H1 (cell line): ENCODE data around the gene RUBCN. TPM values are rescaled to one million over a fixed set of nuclear protein-coding genes. Genes with fewer than 3 reads are reported as not detected.

Source experiments
- CTCF ChIA-PET: fragments of 300-600 bp; sonication (Branson Sonifier 250); formaldehyde crosslinking; loops from one replicate; lab custom pipeline; 2021; ENCODE audit not compliant: partially characterized antibody; lab: Charles Lee
- POLR2A ChIA-PET: fragments of 300-600 bp; sonication (Branson Sonifier 250); formaldehyde crosslinking; loops from one replicate; lab custom pipeline; 2021; ENCODE audit warnings: inconsistent platforms; ENCODE audit not compliant: partially characterized antibody; lab: Charles Lee
- DNase-seq, 2 experiments: peaks; one replicate each; pipeline versions ENCODE4 v3.0.0 to v3.0.0-alpha.2; 2010 to 2022; ENCODE audit warnings: low spot score in 2 of 2, low read depth in 1 of 2, mixed read lengths in 1 of 2
- FAIRE-seq: peaks from 2 replicates; lab custom pipeline; 2011; peaks lifted over from hg19 to GRCh38; lab: Jason Lieb, UNC
- H2AFZ ChIP-seq: 2 replicates; pipeline ENCODE4 v1.8.1; 2012; ENCODE audit warnings: low read length, inconsistent platforms
- H2AK5ac ChIP-seq: 2 replicates; pipeline ENCODE4 v1.6.1; 2013; ENCODE audit warnings: low read depth, low read length
- H2BK120ac ChIP-seq: replicated peaks from 2 replicates; pipeline ENCODE3; 2013; ENCODE audit warnings: low read depth, low read length, inconsistent platforms
- H2BK12ac ChIP-seq: 2 replicates; pipeline ENCODE4 v1.6.1; 2013; ENCODE audit warnings: low read depth, low read length
- H2BK15ac ChIP-seq: 2 replicates; pipeline ENCODE4 v1.6.1; 2013; ENCODE audit warnings: low read length
- H2BK20ac ChIP-seq: 2 replicates; pipeline ENCODE4 v1.6.1; 2013; ENCODE audit warnings: low read length
- H2BK5ac ChIP-seq: 2 replicates; pipeline ENCODE4 v1.6.1; 2013; ENCODE audit warnings: low read depth, low read length
- H3K14ac ChIP-seq: 2 replicates; pipeline ENCODE4 v1.6.1; 2013; ENCODE audit warnings: inconsistent platforms; ENCODE audit not compliant: insufficient read length
- H3K18ac ChIP-seq: 2 replicates; pipeline ENCODE4 v1.6.1; 2013; ENCODE audit warnings: low read length; ENCODE audit errors: extremely low read depth
- H3K23ac ChIP-seq: 2 replicates; pipeline ENCODE4 v1.6.1; 2013; ENCODE audit warnings: inconsistent platforms; ENCODE audit not compliant: insufficient read length
- H3K23me2 ChIP-seq: 2 replicates; pipeline ENCODE4 v1.6.1; 2013; ENCODE audit warnings: low read depth, low read length
- H3K27ac ChIP-seq: 2 replicates; pipeline ENCODE4 v1.6.1; 2011; ENCODE audit warnings: low read depth, low read length, inconsistent platforms
- H3K27me3 ChIP-seq, 4 experiments: replicated peaks in 1 of 4; 1 replicate in 1 of 4; 2 replicates in 3 of 4; pipeline versions ENCODE4 v1.6.1 to v1.8.1; 2011 to 2013; ENCODE audit warnings: low read length in 3 of 4, mild to moderate bottlenecking in 3 of 4, inconsistent platforms in 2 of 4, mixed read lengths in 2 of 4, moderate library complexity in 1 of 4; ENCODE audit not compliant: control insufficient read depth in 3 of 4, insufficient read depth in 3 of 4; ENCODE audit errors: extremely low read depth in 1 of 4
- H3K36me3 ChIP-seq, 4 experiments: 2 replicates each; pipeline versions ENCODE4 v1.6.1 to v1.8.1; 2011 to 2013; ENCODE audit warnings: mild to moderate bottlenecking in 4 of 4, low read length in 3 of 4, moderate library complexity in 2 of 4, control low read depth in 1 of 4, inconsistent platforms in 1 of 4; ENCODE audit not compliant: insufficient read depth in 4 of 4, control insufficient read depth in 2 of 4
- H3K4ac ChIP-seq: replicated peaks from 2 replicates; pipeline ENCODE3; 2013; ENCODE audit warnings: low read length, low read depth, mixed read lengths, inconsistent platforms; ENCODE audit not compliant: insufficient read length
- H3K4me1 ChIP-seq, 4 experiments: replicated peaks in 1 of 4; 1 replicate in 1 of 4; 2 replicates in 3 of 4; pipeline versions ENCODE4 v1.6.1 to v1.8.1; 2011 to 2013; ENCODE audit warnings: low read length in 3 of 4, inconsistent platforms in 2 of 4, mixed read lengths in 1 of 4; ENCODE audit not compliant: insufficient read depth in 4 of 4, control insufficient read depth in 3 of 4
- H3K4me2 ChIP-seq, 2 experiments: 2 replicates each; pipeline versions ENCODE4 v1.6.1 to v1.8.1; 2011 to 2013; ENCODE audit warnings: low read depth in 2 of 2, low read length in 2 of 2, control low read depth in 1 of 2, inconsistent platforms in 1 of 2, mild to moderate bottlenecking in 1 of 2; ENCODE audit not compliant: insufficient read depth in 1 of 2
- H3K4me3 ChIP-seq, 4 experiments: fragments of 200-600, 300-600 bp in 1 of 4; sonication (generic), shearing (Covaris generic), sonication (Bioruptor Twin) in 1 of 4; 2 replicates each; pipeline versions ENCODE4 v1.5.1 to v1.8.1; 2011 to 2016; ENCODE audit warnings: low read length in 4 of 4, low read depth in 3 of 4, control low read depth in 2 of 4, inconsistent platforms in 2 of 4, mild to moderate bottlenecking in 2 of 4, mixed read lengths in 1 of 4, moderate library complexity in 1 of 4; ENCODE audit not compliant: insufficient read depth in 2 of 4; ENCODE audit errors: extremely low read depth in 1 of 4
- H3K56ac ChIP-seq: replicated peaks from 2 replicates; pipeline ENCODE3; 2013; ENCODE audit warnings: low read depth, mild to moderate bottlenecking, mixed read lengths, low read length, inconsistent platforms; ENCODE audit not compliant: insufficient read length
- H3K79me1 ChIP-seq: 2 replicates; pipeline ENCODE4 v1.6.1; 2013; ENCODE audit warnings: low read depth, low read length, control low read depth
- H3K79me2 ChIP-seq, 2 experiments: 2 replicates each; pipeline versions ENCODE4 v1.6.1 to v1.8.1; 2012 to 2013; ENCODE audit warnings: low read length in 2 of 2, mild to moderate bottlenecking in 2 of 2, inconsistent platforms in 1 of 2; ENCODE audit not compliant: insufficient read depth in 2 of 2, control insufficient read depth in 1 of 2
- H3K9ac ChIP-seq, 4 experiments: replicated peaks in 1 of 4; 1 replicate in 1 of 4; 2 replicates in 3 of 4; pipeline versions ENCODE4 v1.6.1 to v1.8.1; 2011 to 2013; ENCODE audit warnings: low read depth in 3 of 4, low read length in 3 of 4, control low read depth in 2 of 4, mild to moderate bottlenecking in 2 of 4, moderate library complexity in 2 of 4, inconsistent platforms in 1 of 4; ENCODE audit errors: extremely low read depth in 1 of 4
- H3K9me3 ChIP-seq, 2 experiments: 2 replicates each; pipeline versions ENCODE4 v1.6.1 to v1.8.1; 2012 to 2013; ENCODE audit warnings: mild to moderate bottlenecking in 2 of 2, moderate library complexity in 2 of 2, control low read depth in 1 of 2, inconsistent platforms in 1 of 2, low read depth in 1 of 2, low read length in 1 of 2, mixed read lengths in 1 of 2; ENCODE audit not compliant: insufficient read depth in 2 of 2
- H4K20me1 ChIP-seq, 2 experiments: replicated peaks in 1 of 2; 2 replicates each; pipeline versions ENCODE3 to v1.8.1; 2011 to 2013; ENCODE audit warnings: inconsistent platforms in 2 of 2, low read length in 2 of 2, mild to moderate bottlenecking in 1 of 2; ENCODE audit not compliant: insufficient read depth in 2 of 2, control insufficient read depth in 1 of 2
- H4K5ac ChIP-seq: 2 replicates; pipeline ENCODE4 v1.6.1; 2013; ENCODE audit warnings: low read length, low read depth, mixed read lengths, inconsistent platforms; ENCODE audit not compliant: insufficient read length
- H4K8ac ChIP-seq: 2 replicates; pipeline ENCODE4 v1.8.0; 2013; ENCODE audit warnings: mild to moderate bottlenecking, moderate library complexity, low read length, inconsistent platforms; ENCODE audit not compliant: insufficient read depth; ENCODE audit errors: extremely low read depth
- H4K91ac ChIP-seq: replicated peaks from 2 replicates; pipeline ENCODE3; 2013; ENCODE audit warnings: low read length, mixed read lengths, inconsistent platforms; ENCODE audit not compliant: insufficient read length
- RFX5 ChIP-seq: IDR thresholded peaks from 2 replicates; pipeline ENCODE4 v1.6.1; 2011; ENCODE audit warnings: low read depth, low read length, improper control_type of control experiment, borderline replicate concordance
- WGBS, 2 experiments: shearing (Covaris generic) in 1 of 2; methylation state at CpG; one replicate each; pipeline versions ENCODE4 v1.1.6 to v1.1.7; 2013 to 2015; ENCODE audit warnings: low lambda C conversion rate in 2 of 2, mixed read lengths in 2 of 2, inconsistent platforms in 1 of 2, low coverage in 1 of 2, missing lambda C conversion rate in 1 of 2; ENCODE audit not compliant: insufficient replicate concordance in 2 of 2, insufficient coverage in 1 of 2, insufficient read length in 1 of 2; ENCODE audit errors: extremely low coverage in 1 of 2, missing lambda C conversion rate in 1 of 2; 5-methylcytosine and 5-hydroxymethylcytosine counted together
- polyA plus RNA-seq, 7 experiments: library from polyadenylated mRNA; depleted of rRNA in 3 of 7; stranded (reverse) in 5 of 7; unstranded in 2 of 7; fragments of >200 nt in 5 of 7; fragments of 200-250 nt in 2 of 7; gene quantifications; 1 replicate in 5 of 7; 2 replicates in 1 of 7; 4 replicates in 1 of 7; pipeline versions ENCODE4 v1.2.1 to v1.2.3, GENCODE V29; 2011 to 2013; ENCODE audit warnings: missing spikeins in 2 of 7, mixed read lengths in 2 of 7
- total RNA-seq: library from RNA; stranded (reverse); fragmentation: NEBNext Ultra II Directional; extraction: Animal tissue kit (Norgen Biotek cat#: 25700); gene quantifications from 2 replicates; pipeline ENCODE4 v1.2.1, GENCODE V29; 2021
- TF ChIP-seq, protein P1 (sequence below): IDR thresholded peaks from 2 replicates; pipeline ENCODE4 v1.6.1; 2012; ENCODE audit warnings: low read length, inconsistent platforms

RUBCN gene
- total and polyA plus RNA-seq, 2 of the 8 experiments (the other 6 are each of a cell fraction or from before 2014, with no cell fraction given) = 9.3 to 21.9 TPM

DNA sequence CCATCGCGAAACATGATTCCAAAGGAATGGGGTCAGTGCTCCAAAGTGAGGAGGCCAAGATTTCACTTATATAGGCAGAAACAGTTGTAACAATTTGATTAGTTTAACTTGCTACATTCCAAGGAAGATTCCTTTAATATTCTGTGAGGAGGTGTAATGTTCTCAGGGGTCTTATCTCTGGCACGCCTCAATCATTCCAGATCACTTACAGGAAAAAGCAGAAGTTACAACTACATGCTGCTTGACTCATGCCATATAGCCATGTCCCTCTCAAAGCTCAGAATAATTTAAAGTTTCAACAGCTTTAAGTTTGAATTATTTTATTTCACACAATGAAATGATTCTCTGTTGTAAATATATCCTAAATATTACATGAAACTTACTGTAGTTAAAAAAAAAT lies 9.5 kb upstream of the RUBCN start:
- H3K4me2 ChIP-seq = no peak overlapping the region
- no peak overlapping the region for H2AFZ ChIP-seq
- H2BK120ac ChIP-seq = no peak overlapping the region
- no peak overlapping the region for H2AK5ac ChIP-seq
- no peak overlapping the region for H3K23ac ChIP-seq
- no peaks in the 10 kb centered on the region for H3K9me3 ChIP-seq
- H2BK20ac ChIP-seq = no peak overlapping the region
- no peak overlapping the region for H3K9ac ChIP-seq
- POLR2A ChIA-PET = interaction anchor here (1.0 kb wide), 1 partner anchor 10 kb away, joined by 4 read pairs; no protein-coding TSS in a partner anchor
- H3K18ac ChIP-seq = no peak overlapping the region
- TF ChIP-seq RFX5 = no peak
- TF ChIP-seq, protein P1, sequence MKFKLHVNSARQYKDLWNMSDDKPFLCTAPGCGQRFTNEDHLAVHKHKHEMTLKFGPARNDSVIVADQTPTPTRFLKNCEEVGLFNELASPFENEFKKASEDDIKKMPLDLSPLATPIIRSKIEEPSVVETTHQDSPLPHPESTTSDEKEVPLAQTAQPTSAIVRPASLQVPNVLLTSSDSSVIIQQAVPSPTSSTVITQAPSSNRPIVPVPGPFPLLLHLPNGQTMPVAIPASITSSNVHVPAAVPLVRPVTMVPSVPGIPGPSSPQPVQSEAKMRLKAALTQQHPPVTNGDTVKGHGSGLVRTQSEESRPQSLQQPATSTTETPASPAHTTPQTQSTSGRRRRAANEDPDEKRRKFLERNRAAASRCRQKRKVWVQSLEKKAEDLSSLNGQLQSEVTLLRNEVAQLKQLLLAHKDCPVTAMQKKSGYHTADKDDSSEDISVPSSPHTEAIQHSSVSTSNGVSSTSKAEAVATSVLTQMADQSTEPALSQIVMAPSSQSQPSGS = no peak
- TF ChIP-seq, all 59 proteins: peak for 0
- no peak overlapping the region for H4K8ac ChIP-seq
- no peak overlapping the region for H3K4me3 ChIP-seq
- FAIRE-seq (no peak), DNase-seq (no peak)
- no peak overlapping the region for H4K91ac ChIP-seq
- no peak overlapping the region for H2BK12ac ChIP-seq
- CTCF ChIA-PET = interaction anchor here (0.9 kb wide), 1 partner anchor 11 kb away, joined by 3 read pairs; no protein-coding TSS in a partner anchor
- H3K27me3 ChIP-seq = peaks cover 0 to 23% (median 12%) of the 10 kb centered on the region in 4 experiments; a peak in 5 of 7 replicates
- no peak overlapping the region for H3K27ac ChIP-seq
- no peaks in the 10 kb centered on the region for H4K20me1 ChIP-seq
- H3K4me1 ChIP-seq = peaks cover 0 to 8% (median 3%) of the 10 kb centered on the region in 4 experiments; a peak in 6 of 7 replicates
- H3K4ac ChIP-seq = no peak overlapping the region
- H3K14ac ChIP-seq = no peak overlapping the region
- no peaks in the 10 kb centered on the region for H3K36me3 ChIP-seq
- no peaks in the 10 kb centered on the region for H3K79me2 ChIP-seq
- no peak overlapping the region for H4K5ac ChIP-seq
- no peak overlapping the region for H2BK5ac ChIP-seq
- no peak overlapping the region for H2BK15ac ChIP-seq
- no peaks in the 10 kb centered on the region for H3K79me1 ChIP-seq
- peaks cover 15% of the 10 kb centered on the region; the same call in 1 of the 2 replicates for H3K23me2 ChIP-seq
- H3K56ac ChIP-seq = no peak overlapping the region
- 98% methylated on average over 3 of the region's 3 CpGs; no CpG with 5 or more reads in 1 of the 2 experiments for whole genome bisulfite sequencing, 2 experiments
